Measurements from ENCODE around the gene DCLK3.

Gene DCLK3

DNA sequence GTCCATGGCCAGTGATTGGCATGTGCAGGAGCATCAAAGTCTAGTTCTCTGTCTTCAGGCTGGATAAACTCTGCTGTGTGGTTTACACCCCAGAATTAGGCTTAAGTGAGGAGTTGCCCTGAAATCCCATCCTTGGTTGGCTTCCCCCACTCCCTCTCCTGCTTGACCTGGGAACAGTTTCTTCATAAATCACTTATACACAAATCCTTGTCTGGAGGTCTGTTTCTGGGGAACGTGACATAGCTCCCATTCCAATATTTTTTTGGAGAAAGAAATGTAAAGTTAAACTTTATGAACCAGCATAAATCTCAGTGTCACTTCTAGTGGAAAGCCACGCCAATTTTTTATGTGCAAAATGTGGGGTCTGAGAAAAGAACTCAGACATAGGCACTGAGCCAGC, 98.2 kb downstream of the DCLK3 start:
- DNase-seq = no peak

DNA sequence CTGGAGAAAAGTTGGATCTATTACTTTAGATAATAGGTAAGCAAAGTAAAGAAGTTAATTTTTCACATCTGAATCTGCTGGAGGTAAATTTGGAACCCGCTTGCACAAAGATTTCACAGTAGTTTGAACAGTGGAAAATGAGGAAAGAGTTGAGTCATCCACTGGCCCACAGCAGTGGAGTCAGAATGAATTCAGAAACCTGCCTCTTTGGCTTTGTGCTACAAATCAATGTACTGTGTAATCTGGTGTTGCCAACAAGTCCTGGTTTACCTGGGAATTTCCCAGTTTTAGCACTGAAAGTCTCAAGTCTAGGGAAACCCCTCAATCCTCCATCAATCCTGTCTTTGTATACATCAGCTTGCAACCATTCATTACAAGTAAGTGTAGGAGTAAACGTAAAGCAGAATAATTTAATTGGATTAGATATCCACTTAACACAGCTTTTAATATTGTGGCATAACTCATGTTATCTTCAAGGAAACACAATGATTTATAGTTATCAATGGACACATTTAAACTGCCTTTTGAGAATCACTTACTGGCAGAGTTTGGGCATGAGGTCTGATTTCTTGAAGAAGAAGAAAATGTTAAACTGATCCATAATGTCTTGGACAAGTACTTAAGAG, 100.6 kb downstream of the DCLK3 start:
- DNase-seq = no peak

DNA sequence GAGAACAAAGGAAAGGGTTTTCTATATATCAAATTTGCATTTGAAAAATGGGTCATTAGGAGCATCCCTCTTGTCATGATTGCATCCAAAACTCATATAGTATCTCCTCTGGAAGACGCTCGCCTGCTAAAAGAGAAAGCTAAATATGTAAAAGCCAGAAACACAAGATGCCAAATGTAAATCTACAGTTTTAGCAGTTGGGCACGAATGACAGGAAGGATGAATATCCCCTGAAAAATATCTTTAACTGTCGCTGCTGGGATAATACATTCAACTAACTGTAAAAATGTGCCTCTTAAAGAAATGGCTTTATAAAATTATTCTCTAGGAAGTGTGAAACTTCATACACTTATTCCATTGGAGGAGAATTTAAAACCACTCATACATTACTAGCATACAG, 101.7 kb downstream of the DCLK3 start:
- DNase-seq = no peak
